Liver (tissue), 3 donors: ENCODE measurements around the gene LDLRAD4.

Source experiments
- ATF3 ChIP-seq: IDR thresholded peaks from 2 replicates; pipeline ENCODE4 v1.6.1; 2016; ENCODE audit warnings: antibody characterized with exemption
- CTCF ChIP-seq: fragments of 150-350 bp; IDR thresholded peaks from 2 replicates; pipeline ENCODE4 v1.5.1; 2017; ENCODE audit warnings: improper control_type of control experiment, low read depth, low read length; ENCODE audit not compliant: missing input control
- EGR1 ChIP-seq, 2 donors: IDR thresholded peaks; 2 replicates each; pipeline ENCODE4 v1.6.1; 2016 to 2018; ENCODE audit warnings: antibody characterized with exemption in 2 of 2, low read depth in 2 of 2
- GABPA ChIP-seq, 2 donors: IDR thresholded peaks in 1 of 2; conservative IDR thresholded peaks in 1 of 2; 2 replicates each; pipeline ENCODE4 v1.6.1; 2016; ENCODE audit warnings: antibody characterized with exemption in 2 of 2, mild to moderate bottlenecking in 1 of 2, moderate library complexity in 1 of 2
- JUND ChIP-seq, 2 donors: IDR thresholded peaks; 2 replicates each; pipeline ENCODE4 v1.6.1; 2016; ENCODE audit warnings: antibody characterized with exemption in 2 of 2
- MAX ChIP-seq: IDR thresholded peaks from 2 replicates; pipeline ENCODE4 v1.6.1; 2016; ENCODE audit warnings: antibody characterized with exemption
- NR2F2 ChIP-seq: IDR thresholded peaks from 2 replicates; pipeline ENCODE4 v1.6.1; 2016; ENCODE audit warnings: antibody characterized with exemption
- RAD21 ChIP-seq, 2 donors: IDR thresholded peaks; 2 replicates each; pipeline ENCODE4 v1.6.1; 2016; ENCODE audit warnings: antibody characterized with exemption in 2 of 2, mild to moderate bottlenecking in 2 of 2
- REST ChIP-seq: IDR thresholded peaks from 2 replicates; pipeline ENCODE4 v1.6.1; 2016; ENCODE audit warnings: antibody characterized with exemption, mild to moderate bottlenecking
- RXRA ChIP-seq, 2 donors: IDR thresholded peaks; 2 replicates each; pipeline ENCODE4 v1.6.1; 2017 to 2018; ENCODE audit warnings: antibody characterized with exemption in 2 of 2, mild to moderate bottlenecking in 1 of 2
- SP1 ChIP-seq: IDR thresholded peaks from 2 replicates; pipeline ENCODE4 v1.6.1; 2018; ENCODE audit warnings: antibody characterized with exemption, mild to moderate bottlenecking
- TAF1 ChIP-seq: conservative IDR thresholded peaks from 2 replicates; pipeline ENCODE4 v1.6.1; 2016; ENCODE audit warnings: antibody characterized with exemption, mild to moderate bottlenecking
- YY1 ChIP-seq: IDR thresholded peaks from 2 replicates; pipeline ENCODE4 v1.6.1; 2016; ENCODE audit warnings: antibody characterized with exemption, mild to moderate bottlenecking
- ZBTB33 ChIP-seq: IDR thresholded peaks from 2 replicates; pipeline ENCODE4 v1.6.1; 2016; ENCODE audit warnings: antibody characterized with exemption
- donor health status: healthy.
- donor health status: healthy.

GRCh38 chr18:13406049-13406615 is 187.6 kb downstream of the LDLRAD4 start:
- TF ChIP-seq REST (no peak), RAD21 (IDR thresholded peaks at IDR 0.05) (no peak), CTCF (no peak), MAX (no peak), ATF3 (no peak), EGR1 (IDR thresholded peaks at IDR 0.05; ENCODE audit: low read depth in 2 of 2) (no peak), YY1 (no peak), JUND (IDR thresholded peaks at IDR 0.05) (no peak), RXRA (IDR thresholded peaks at IDR 0.05) (no peak), SP1 (no peak), ZBTB33 (no peak), NR2F2 (no peak), GABPA (IDR thresholded peaks at IDR 0.05 in 1 of 2, conservative IDR thresholded peaks at IDR 0.05 in 1 of 2) (no peak), TAF1 (no peak)
